Neural cell (in vitro differentiated cells): Measurements from ENCODE around the gene PBX3.

Experiments
- CTCF ChIP-seq: fragments of 450-650 bp; IDR thresholded peaks from 2 replicates; pipeline ENCODE4 v1.5.1; 2014; ENCODE audit warnings: antibody characterized with exemption, mild to moderate bottlenecking, moderate library complexity; ENCODE audit not compliant: poor library complexity, severe bottlenecking
- POLR2AphosphoS5 ChIP-seq: IDR thresholded peaks from 2 replicates; pipeline ENCODE4 v1.6.1; 2012
- RAD21 ChIP-seq: fragments of 450-650 bp; conservative IDR thresholded peaks from 2 replicates; pipeline ENCODE4 v1.6.1; 2014; ENCODE audit warnings: antibody characterized with exemption, mild to moderate bottlenecking, moderate library complexity
- REST ChIP-seq: IDR thresholded peaks from 2 replicates; pipeline ENCODE4 v1.6.1; 2012; ENCODE audit warnings: borderline replicate concordance
- SMC3 ChIP-seq: fragments of 450-650 bp; conservative IDR thresholded peaks from 2 replicates; pipeline ENCODE4 v1.6.1; 2014; ENCODE audit warnings: antibody characterized with exemption, mild to moderate bottlenecking, moderate library complexity; ENCODE audit not compliant: poor library complexity

GRCh38 chr9:125822160-125822559 is 75.0 kb downstream of the PBX3 start:
- TF ChIP-seq CTCF (no peak), REST (no peak), SMC3 (no peak), RAD21 (no peak), POLR2AphosphoS5 (no peak)
